IMR-90 (cell line): ENCODE data around the gene LRRC52. TPM values are rescaled to one million over a fixed set of nuclear protein-coding genes. Genes with fewer than 3 reads are reported as not detected.

Experiments used
- ATAC-seq: fragments of 200-7000 bp; cut with Tn5 transposase; 2 replicates; pipeline ENCODE4 v1.9.1; 2020; ENCODE audit warnings: low read depth, mild to moderate bottlenecking, moderate library complexity
- BruUV-seq: library from RNA; stranded (reverse); fragments of 400-500 nt; replicated peaks from 2 replicates; lab custom pipeline; 2021; lab: Mats Ljungman, UMichigan
- CTCF ChIA-PET: fragments of 300-600 bp; formaldehyde crosslinking; extraction: SDS; loops from one replicate; lab custom pipeline; 2021; ENCODE audit warnings: antibody characterized with exemption; lab: Yijun Ruan, JAX
- POLR2A ChIA-PET: fragments of 300-600 bp; sonication (Branson Sonifier 250); formaldehyde crosslinking; loops from one replicate; lab custom pipeline; 2022; ENCODE audit warnings: antibody characterized with exemption; ENCODE audit not compliant: unreplicated experiment; lab: Charles Lee
- DNase-seq: peaks from one replicate; pipeline ENCODE4 v3.0.0; 2013
- H2AFZ ChIP-seq: replicated peaks from 2 replicates; pipeline ENCODE3; 2013; ENCODE audit warnings: low read length, mild to moderate bottlenecking; ENCODE audit not compliant: poor library complexity
- H2AK5ac ChIP-seq: 2 replicates; pipeline ENCODE4 v1.6.1; 2013; ENCODE audit warnings: low read depth, low read length, inconsistent platforms
- H2AK9ac ChIP-seq: replicated peaks from 2 replicates; pipeline ENCODE3; 2013; ENCODE audit warnings: mild to moderate bottlenecking, low read depth, low read length, moderate library complexity; ENCODE audit not compliant: poor library complexity
- H2BK120ac ChIP-seq: 2 replicates; pipeline ENCODE4 v1.6.1; 2013; ENCODE audit warnings: low read depth, low read length, inconsistent platforms
- H2BK15ac ChIP-seq: 3 replicates; pipeline ENCODE4 v1.6.1; 2013; ENCODE audit warnings: low read depth, low read length, inconsistent platforms
- H2BK20ac ChIP-seq: 2 replicates; pipeline ENCODE4 v1.6.1; 2013; ENCODE audit warnings: low read depth, mild to moderate bottlenecking, inconsistent platforms, low read length, moderate library complexity
- H2BK5ac ChIP-seq: 2 replicates; pipeline ENCODE4 v1.6.1; 2013; ENCODE audit warnings: mild to moderate bottlenecking, low read depth, low read length, inconsistent platforms; ENCODE audit not compliant: poor library complexity, severe bottlenecking
- H3K14ac ChIP-seq: replicated peaks from 2 replicates; pipeline ENCODE4 v1.6.1; 2013; ENCODE audit warnings: low read depth, low read length, inconsistent platforms
- H3K18ac ChIP-seq: 2 replicates; pipeline ENCODE4 v1.6.1; 2013; ENCODE audit warnings: low read depth, low read length, control low read depth
- H3K23ac ChIP-seq: 2 replicates; pipeline ENCODE4 v1.6.1; 2013; ENCODE audit warnings: low read depth, low read length, inconsistent platforms
- H3K27ac ChIP-seq: 2 replicates; pipeline ENCODE4 v1.5.1; 2013; ENCODE audit warnings: mild to moderate bottlenecking, control low read depth, low read length; ENCODE audit not compliant: insufficient read depth
- H3K27me3 ChIP-seq: 2 replicates; pipeline ENCODE4 v1.6.1; 2013; ENCODE audit warnings: low read length; ENCODE audit not compliant: control insufficient read depth, insufficient read depth
- H3K36me3 ChIP-seq: 2 replicates; pipeline ENCODE4 v1.6.1; 2013; ENCODE audit warnings: low read length, mixed read lengths; ENCODE audit not compliant: control insufficient read depth, insufficient read depth
- H3K4ac ChIP-seq: 2 replicates; pipeline ENCODE4 v1.6.1; 2013; ENCODE audit warnings: low read depth, low read length, inconsistent platforms
- H3K4me1 ChIP-seq: 2 replicates; pipeline ENCODE4 v1.6.1; 2013; ENCODE audit warnings: low read length, mixed read lengths; ENCODE audit not compliant: control insufficient read depth, insufficient read depth
- H3K4me2 ChIP-seq: 2 replicates; pipeline ENCODE4 v1.6.1; 2013; ENCODE audit warnings: low read depth, mild to moderate bottlenecking, control low read depth, low read length, moderate library complexity
- H3K4me3 ChIP-seq: 2 replicates; pipeline ENCODE4 v1.5.1; 2013; ENCODE audit warnings: low read depth, mild to moderate bottlenecking, control low read depth, low read length, moderate library complexity; ENCODE audit not compliant: insufficient read depth
- H3K56ac ChIP-seq: 2 replicates; pipeline ENCODE4 v1.6.1; 2013; ENCODE audit warnings: low read length, inconsistent platforms; ENCODE audit not compliant: insufficient read depth; ENCODE audit errors: extremely low read depth
- H3K79me1 ChIP-seq, 2 experiments: 2 replicates each; pipeline ENCODE4 v1.6.1; 2013; ENCODE audit warnings: low read length in 2 of 2, inconsistent platforms in 1 of 2, low read depth in 1 of 2
- H3K9ac ChIP-seq: 2 replicates; pipeline ENCODE4 v1.6.1; 2013; ENCODE audit warnings: low read depth, low read length, control low read depth
- H3K9me1 ChIP-seq: 2 replicates; pipeline ENCODE4 v1.6.1; 2013; ENCODE audit warnings: low read length, inconsistent platforms; ENCODE audit not compliant: insufficient read depth
- H3K9me3 ChIP-seq: 2 replicates; pipeline ENCODE4 v1.6.1; 2013; ENCODE audit warnings: low read length; ENCODE audit not compliant: control insufficient read depth, insufficient read depth
- H4K20me1 ChIP-seq: 2 replicates; pipeline ENCODE4 v1.6.1; 2013; ENCODE audit warnings: low read length, inconsistent platforms; ENCODE audit not compliant: insufficient read depth
- H4K5ac ChIP-seq: 2 replicates; pipeline ENCODE4 v1.6.1; 2013; ENCODE audit warnings: mild to moderate bottlenecking, low read depth, low read length, control low read depth
- H4K8ac ChIP-seq, 2 experiments: 2 replicates each; pipeline ENCODE4 v1.6.1; 2013; ENCODE audit warnings: low read depth in 2 of 2, low read length in 2 of 2, control low read depth in 1 of 2, inconsistent platforms in 1 of 2
- H4K91ac ChIP-seq: 2 replicates; pipeline ENCODE4 v1.6.1; 2013; ENCODE audit warnings: low read depth, low read length, inconsistent platforms; ENCODE audit not compliant: insufficient read depth
- BHLHE40 ChIP-seq: fragments of 150-350 bp; IDR thresholded peaks from 2 replicates; pipeline ENCODE4 v1.6.1; 2016; ENCODE audit warnings: mild to moderate bottlenecking, low read depth, low read length
- CHD1 ChIP-seq: IDR thresholded peaks from 2 replicates; pipeline ENCODE4 v1.6.1; 2012; ENCODE audit warnings: low read depth, low read length, improper control_type of control experiment
- CTCF ChIP-seq: conservative IDR thresholded peaks from 2 replicates; pipeline ENCODE4 v1.5.1; 2012; ENCODE audit warnings: mild to moderate bottlenecking, low read depth, low read length, improper control_type of control experiment
- MAFK ChIP-seq: IDR thresholded peaks from 2 replicates; pipeline ENCODE4 v1.6.1; 2012; ENCODE audit warnings: low read depth, low read length, improper control_type of control experiment
- POLR2A ChIP-seq: IDR thresholded peaks from 2 replicates; pipeline ENCODE4 v1.6.1; 2012; ENCODE audit warnings: mild to moderate bottlenecking, low read depth, low read length
- RAD21 ChIP-seq: IDR thresholded peaks from 2 replicates; pipeline ENCODE4 v1.6.1; 2012; ENCODE audit warnings: low read length, improper control_type of control experiment
- RCOR1 ChIP-seq: IDR thresholded peaks from 2 replicates; pipeline ENCODE4 v1.6.1; 2012; ENCODE audit warnings: mild to moderate bottlenecking, low read length, improper control_type of control experiment; ENCODE audit not compliant: insufficient replicate concordance
- RFX5 ChIP-seq: IDR thresholded peaks from 2 replicates; pipeline ENCODE4 v1.8.0; 2012; ENCODE audit warnings: low read depth, mild to moderate bottlenecking, low read length, moderate library complexity
- SMC3 ChIP-seq: fragments of 150-350 bp; IDR thresholded peaks from 2 replicates; pipeline ENCODE4 v1.6.1; 2016; ENCODE audit warnings: low read depth, mild to moderate bottlenecking, antibody characterized with exemption, low read length, moderate library complexity
- WGBS, 2 experiments: methylation state at CpG; one replicate each; pipeline versions ENCODE4 v1.1.5 to v1.1.7; 2013; ENCODE audit warnings: missing lambda C conversion rate in 2 of 2; ENCODE audit not compliant: insufficient read length in 1 of 2; ENCODE audit errors: extremely low coverage in 2 of 2; 5-methylcytosine and 5-hydroxymethylcytosine counted together
- dilution Hi-C: fragments of 300-500 bp; cut with HindIII; formaldehyde crosslinking; loops from one replicate; pipeline ENCODE4 v1.14.3; 2018; ENCODE audit warnings: low sequenced_read_pairs; ENCODE audit not compliant: unreplicated experiment
- in situ Hi-C: fragments of 300-500 bp; cut with MboI; formaldehyde crosslinking; loops from 3 replicates; pipeline ENCODE4 v1.14.3; 2019; ENCODE audit warnings: low sequenced_read_pairs, inconsistent platforms, mixed read lengths
- intact Hi-C: fragments of 100-400 bp; cut with micrococcal nuclease; formaldehyde crosslinking; loops from 2 replicates; pipeline ENCODE4 v1.10.0; 2022
- polyA plus RNA-seq, 3 experiments: library from polyadenylated mRNA; depleted of rRNA; stranded (reverse); fragments of >200 nt; gene quantifications; 2 replicates each; pipeline ENCODE4 v1.2.3, GENCODE V29; 2012; ENCODE audit warnings: low replicate concordance in 1 of 3
- total RNA-seq: library from RNA; depleted of rRNA; stranded (reverse); fragments of >200 nt; gene quantifications from 2 replicates; pipeline ENCODE4 v1.2.3, GENCODE V29; 2012
- TF ChIP-seq, protein P1 (sequence below): fragments of 150-350 bp; IDR thresholded peaks from 2 replicates; pipeline ENCODE4 v1.6.1; 2017; ENCODE audit warnings: mild to moderate bottlenecking, antibody characterized with exemption, low read length, low read depth

LRRC52 gene
- total and polyA plus RNA-seq, 2 of the 4 experiments (the other 2 are of a cell fraction): not detected

DNA sequence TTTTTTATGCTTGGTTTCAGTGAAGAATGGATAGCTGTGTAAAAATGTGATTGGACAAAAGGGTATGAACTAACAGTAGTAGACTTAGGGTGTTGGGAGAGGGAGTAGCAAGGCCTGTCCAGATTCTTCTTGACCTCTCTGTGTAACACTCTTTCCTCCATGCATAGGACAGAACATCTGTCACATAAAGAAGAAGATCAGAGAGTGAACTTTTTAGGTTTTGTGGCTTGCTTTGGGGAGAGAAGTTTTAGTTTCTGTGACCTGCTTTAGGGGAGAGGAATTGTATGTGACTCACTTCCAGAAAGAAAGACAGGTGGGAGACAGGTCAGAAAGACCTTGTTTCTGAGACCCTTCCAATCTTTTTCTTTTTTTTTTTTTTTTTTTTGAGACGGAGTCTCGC, 27.3 kb upstream of the LRRC52 start:
- no peaks in the 10 kb centered on the region for H3K79me1 ChIP-seq
- no peak for DNase-seq
- dilution Hi-C loops: no loop called here
- no peaks in the 10 kb centered on the region for H3K9me1 ChIP-seq
- H3K36me3 ChIP-seq: no peaks in the 10 kb centered on the region
- H3K27me3 ChIP-seq: no peaks in the 10 kb centered on the region
- no peak overlapping the region for H2BK5ac ChIP-seq
- TF ChIP-seq BHLHE40 (no peak), RFX5 (no peak), POLR2A (no peak), CTCF (no peak), RAD21 (no peak), SMC3 (no peak), CHD1 (no peak), RCOR1 (no peak), MAFK (no peak)
- TF ChIP-seq, protein P1, sequence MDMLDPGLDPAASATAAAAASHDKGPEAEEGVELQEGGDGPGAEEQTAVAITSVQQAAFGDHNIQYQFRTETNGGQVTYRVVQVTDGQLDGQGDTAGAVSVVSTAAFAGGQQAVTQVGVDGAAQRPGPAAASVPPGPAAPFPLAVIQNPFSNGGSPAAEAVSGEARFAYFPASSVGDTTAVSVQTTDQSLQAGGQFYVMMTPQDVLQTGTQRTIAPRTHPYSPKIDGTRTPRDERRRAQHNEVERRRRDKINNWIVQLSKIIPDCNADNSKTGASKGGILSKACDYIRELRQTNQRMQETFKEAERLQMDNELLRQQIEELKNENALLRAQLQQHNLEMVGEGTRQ: no peak
- ATAC-seq: no peak
- no peak overlapping the region for H2AK9ac ChIP-seq
- H2BK120ac ChIP-seq: no peak overlapping the region
- H2BK20ac ChIP-seq: no peak overlapping the region
- H2AFZ ChIP-seq: no peak overlapping the region
- H3K56ac ChIP-seq: no peak overlapping the region
- in situ Hi-C loops: no loop called here
- H4K8ac ChIP-seq: no peak overlapping the region
- H3K14ac ChIP-seq: no peak overlapping the region
- no peak overlapping the region for H3K4me3 ChIP-seq
- H2BK15ac ChIP-seq: no peak overlapping the region
- H3K27ac ChIP-seq: no peak overlapping the region
- no peak overlapping the region for H2AK5ac ChIP-seq
- no peak overlapping the region for H3K23ac ChIP-seq
- H3K4ac ChIP-seq: no peak overlapping the region
- no peak overlapping the region for H4K91ac ChIP-seq
- POLR2A ChIA-PET: no interaction called here
- H3K4me1 ChIP-seq: no peaks in the 10 kb centered on the region
- intact Hi-C loops: no loop called here
- no peaks in the 10 kb centered on the region for H3K9me3 ChIP-seq
- no peak overlapping the region for H3K9ac ChIP-seq
- no peak overlapping the region for H3K18ac ChIP-seq
- no CpG with 5 or more reads among the region's 2 CpGs for WGBS, 2 experiments
- no TSS peak for BruUV-seq
- no peak overlapping the region for H4K5ac ChIP-seq
- no peak overlapping the region for H3K4me2 ChIP-seq
- CTCF ChIA-PET: no interaction called here
- no peaks in the 10 kb centered on the region for H4K20me1 ChIP-seq
